Loucy (cell line): ENCODE measurements around the gene LYPD3.

Experiments
- H2AFZ ChIP-seq: fragments of 200-600 bp; sonication (generic); 2 replicates; pipeline ENCODE4 v1.6.0; 2016; ENCODE audit warnings: antibody characterized with exemption, mild to moderate bottlenecking, low read length, moderate library complexity
- H3F3A ChIP-seq: fragments of 200-600 bp; 2 replicates; pipeline ENCODE4 v1.6.0; 2016; ENCODE audit warnings: antibody characterized with exemption, low read depth, mild to moderate bottlenecking
- H3K27me3 ChIP-seq: fragments of 200-600 bp; sonication (generic); 2 replicates; pipeline ENCODE4 v1.6.1; 2014; ENCODE audit warnings: low read length, mild to moderate bottlenecking; ENCODE audit not compliant: insufficient read depth, poor library complexity, severe bottlenecking
- H3K36me3 ChIP-seq: fragments of 200-600 bp; sonication (generic); 2 replicates; pipeline ENCODE4 v1.6.1; 2016; ENCODE audit warnings: low read length; ENCODE audit not compliant: insufficient read depth
- H3K4me1 ChIP-seq: fragments of 200-600 bp; sonication (generic); 2 replicates; pipeline ENCODE4 v1.5.1; 2014; ENCODE audit warnings: low read length, mild to moderate bottlenecking; ENCODE audit not compliant: insufficient read depth, poor library complexity, severe bottlenecking
- H3K4me2 ChIP-seq: fragments of 200-600 bp; sonication (generic); 2 replicates; pipeline ENCODE4 v1.6.0; 2014; ENCODE audit warnings: antibody characterized with exemption, low read length, low read depth, mild to moderate bottlenecking; ENCODE audit not compliant: poor library complexity, severe bottlenecking
- H3K4me3 ChIP-seq: fragments of 200-600 bp; sonication (generic); 2 replicates; pipeline ENCODE4 v1.5.1; 2014; ENCODE audit warnings: low read length, mild to moderate bottlenecking, mixed read lengths; ENCODE audit not compliant: poor library complexity, severe bottlenecking
- H3K79me2 ChIP-seq: fragments of 200-600 bp; sonication (generic); 2 replicates; pipeline ENCODE4 v1.6.1; 2014; ENCODE audit warnings: low read length; ENCODE audit not compliant: insufficient read depth
- H3K9ac ChIP-seq: fragments of 200-600 bp; sonication (generic); 2 replicates; pipeline ENCODE4 v1.6.0; 2014; ENCODE audit warnings: mild to moderate bottlenecking, low read depth, low read length, moderate library complexity; ENCODE audit not compliant: poor library complexity, severe bottlenecking
- H3K9me2 ChIP-seq: fragments of 200-600 bp; sonication (generic); replicated peaks from 2 replicates; pipeline ENCODE4 v1.6.1; 2016; ENCODE audit warnings: low read depth, low read length, mixed read lengths
- H3K9me3 ChIP-seq: fragments of 200-600 bp; sonication (generic); 2 replicates; pipeline ENCODE4 v1.6.1; 2014; ENCODE audit warnings: mild to moderate bottlenecking, antibody characterized with exemption, low read length, low read depth; ENCODE audit not compliant: insufficient read depth
- H4K20me1 ChIP-seq: fragments of 200-600 bp; sonication (generic); 2 replicates; pipeline ENCODE4 v1.6.0; 2014; ENCODE audit warnings: antibody characterized with exemption, low read length, mild to moderate bottlenecking; ENCODE audit not compliant: insufficient read depth, poor library complexity, severe bottlenecking
- CTCF ChIP-seq: fragments of 200-600 bp; sonication (generic); conservative IDR thresholded peaks from 2 replicates; pipeline ENCODE4 v1.5.1; 2014; ENCODE audit warnings: mild to moderate bottlenecking, antibody characterized with exemption, low read length
- EZH2phosphoT487 ChIP-seq: fragments of 200-600 bp; IDR thresholded peaks from 2 replicates; pipeline ENCODE4 v1.6.1; 2018; ENCODE audit warnings: antibody characterized with exemption, mild to moderate bottlenecking, moderate library complexity, borderline replicate concordance

LYPD3 gene

DNA sequence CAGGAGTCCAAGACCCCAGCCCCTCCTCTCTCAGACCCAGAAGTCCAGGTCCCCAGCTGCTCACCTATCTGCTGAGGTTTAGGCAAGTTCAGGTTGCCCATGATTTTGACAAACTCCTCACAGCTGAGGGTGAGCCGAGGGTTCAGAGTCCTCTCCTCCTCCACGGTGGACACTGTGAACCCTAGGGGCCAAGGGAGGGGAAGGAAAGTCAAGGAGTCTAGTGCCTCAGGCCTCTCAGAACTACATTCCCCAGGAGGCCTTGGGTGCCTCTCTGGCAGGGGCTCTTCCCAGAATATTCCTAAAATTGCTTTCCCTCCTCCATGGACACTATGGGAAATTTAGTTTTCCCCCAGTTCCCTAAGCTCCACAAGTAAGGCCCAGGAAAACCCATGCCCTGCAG lies 42.5 kb upstream of the LYPD3 start:
- no peaks in the 10 kb centered on the region for H3K9me2 ChIP-seq
- no peak overlapping the region for H3K4me2 ChIP-seq
- no peak overlapping the region for H2AFZ ChIP-seq
- no peak overlapping the region for H3K4me3 ChIP-seq
- peaks cover 13% of the 10 kb centered on the region for H3K4me1 ChIP-seq
- H3K9me3 ChIP-seq, result no peaks in the 10 kb centered on the region
- no peaks in the 10 kb centered on the region for H3K27me3 ChIP-seq
- H3K36me3 ChIP-seq, result peaks cover 20% of the 10 kb centered on the region; the same call in 1 of the 2 replicates
- H3F3A ChIP-seq, result no peaks in the 10 kb centered on the region
- TF ChIP-seq EZH2phosphoT487 (no peak), CTCF (no peak)
- no peak overlapping the region for H3K9ac ChIP-seq
- H3K79me2 ChIP-seq, result no peaks in the 10 kb centered on the region
- no peaks in the 10 kb centered on the region for H4K20me1 ChIP-seq

GRCh38 chr19:43506629-43507028 lies 41.2 kb upstream of the LYPD3 start:
- no peak for TF ChIP-seq CTCF
- no peak for TF ChIP-seq EZH2phosphoT487
- no peaks in the 10 kb centered on the region for H3K9me3 ChIP-seq

DNA sequence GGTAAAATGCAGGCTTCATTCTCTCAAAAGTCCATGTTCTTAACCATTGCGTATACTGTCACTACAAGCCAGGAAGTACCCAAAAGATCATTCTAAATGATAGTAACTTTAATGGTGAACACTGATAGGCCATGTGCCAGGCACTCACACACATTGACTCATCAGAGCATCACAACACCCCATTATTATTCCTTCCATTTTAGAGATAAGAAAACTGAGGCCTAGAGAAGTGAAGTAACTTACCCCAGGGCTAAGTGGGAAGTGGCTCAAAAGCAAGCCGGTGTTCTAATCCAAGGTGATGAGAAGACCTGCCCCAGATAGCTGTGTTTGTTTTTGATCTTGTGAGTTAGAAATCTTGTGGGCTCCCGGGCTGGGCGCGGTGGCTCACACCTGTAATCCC lies 40.5 kb upstream of the LYPD3 start:
- no peaks in the 10 kb centered on the region for H3K9me2 ChIP-seq
- H3K4me1 ChIP-seq, result peaks cover 15% of the 10 kb centered on the region
- no peaks in the 10 kb centered on the region for H4K20me1 ChIP-seq

More at GRCh38 chr19:43506629-43507028, 41.2 kb upstream of the LYPD3 start:
- no peaks in the 10 kb centered on the region for H3K79me2 ChIP-seq
- no peaks in the 10 kb centered on the region for H3K27me3 ChIP-seq
- H4K20me1 ChIP-seq, result no peaks in the 10 kb centered on the region
- H3K9ac ChIP-seq, result no peak overlapping the region
- no peak overlapping the region for H3K4me2 ChIP-seq
- H3K4me3 ChIP-seq, result no peak overlapping the region
- no peaks in the 10 kb centered on the region for H3F3A ChIP-seq
- H3K36me3 ChIP-seq, result peaks cover 20% of the 10 kb centered on the region; the same call in 1 of the 2 replicates
- no peaks in the 10 kb centered on the region for H3K9me2 ChIP-seq
- H2AFZ ChIP-seq, result no peak overlapping the region
- H3K4me1 ChIP-seq, result peaks cover 15% of the 10 kb centered on the region

More for the DNA sequence above, 40.5 kb upstream of the LYPD3 start:
- no peaks in the 10 kb centered on the region for H3K9me3 ChIP-seq
- no peak overlapping the region for H3K4me3 ChIP-seq
- H3K79me2 ChIP-seq, result no peaks in the 10 kb centered on the region
- no peaks in the 10 kb centered on the region for H3K27me3 ChIP-seq
- TF ChIP-seq EZH2phosphoT487, result no peak
- no peak for TF ChIP-seq CTCF
- H3K4me2 ChIP-seq, result no peak overlapping the region
- peaks cover 17% of the 10 kb centered on the region; the same call in 1 of the 2 replicates for H3K36me3 ChIP-seq
- H2AFZ ChIP-seq, result no peak overlapping the region
- no peaks in the 10 kb centered on the region for H3F3A ChIP-seq
- H3K9ac ChIP-seq, result no peak overlapping the region
